ENCODE results near the gene EIF5AL1. TPM values are rescaled to one million over a fixed set of nuclear protein-coding genes. Genes with fewer than 3 reads are reported as not detected.

EIF5AL1 gene
- total and polyA plus RNA-seq, 2 of the 4 experiments (the other 2 are of a cell fraction), result 1.1 to 1.4 TPM

- WGBS, 2 experiments (ENCODE audit: extremely low coverage in 2 of 2, insufficient read length in 1 of 2), result no CpG with 5 or more reads among the region's 1 CpG
- ATAC-seq (ENCODE audit: low read depth), result no peak
- in situ Hi-C loops (cut with MboI; ENCODE audit: low sequenced_read_pairs), result loop anchor here (5.0 to 25.0 kb wide), 2 partner anchors 372 to 702 kb away; no protein-coding TSS in a partner anchor
Measured at GRCh38 chr10:79560160-79560709, 47.9 kb downstream of the EIF5AL1 start, which contains the start of gene SFTPA2. TSS of gene SFTPA2 (minus strand) at chr10:79560407. CDS start at chr10:79559483, 924 bp downstream.

More at GRCh38 chr10:79560160-79560709, 47.9 kb downstream of the EIF5AL1 start, which contains the start of gene SFTPA2:
- Histone ChIP-seq H3K4ac (ENCODE audit: low read depth, low read length) (no peak within 1 kb of the TSS), H3K23ac (ENCODE audit: low read depth, low read length) (no peak within 1 kb of the TSS), H3K4me3 (ENCODE audit: insufficient read depth, low read depth, low read length) (no peak within 1 kb of the TSS), H3K4me1 (ENCODE audit: control insufficient read depth, insufficient read depth, low read length) (no peaks in the 10 kb centered on the region), H3K18ac (ENCODE audit: low read depth, low read length) (no peak within 1 kb of the TSS), H3K79me1 (ENCODE audit: low read depth in 1 of 2, low read length in 2 of 2) (no peaks in the 10 kb centered on the region), H3K9me1 (ENCODE audit: insufficient read depth, low read length) (no peaks in the 10 kb centered on the region), H3K56ac (ENCODE audit: extremely low read depth, insufficient read depth, low read length) (no peak within 1 kb of the TSS), H3K9me3 (ENCODE audit: control insufficient read depth, insufficient read depth, low read length) (no peaks in the 10 kb centered on the region), H3K36me3 (ENCODE audit: control insufficient read depth, insufficient read depth, low read length) (no peaks in the 10 kb centered on the region), H4K20me1 (ENCODE audit: insufficient read depth, low read length) (no peaks in the 10 kb centered on the region), H4K8ac (ENCODE audit: low read depth in 2 of 2, low read length in 2 of 2) (no peak within 1 kb of the TSS), H3K27me3 (ENCODE audit: control insufficient read depth, insufficient read depth, low read length) (peaks cover 23% of the 10 kb centered on the region), H4K91ac (ENCODE audit: insufficient read depth, low read depth, low read length) (no peak within 1 kb of the TSS), H3K27ac (ENCODE audit: insufficient read depth, low read length) (no peak within 1 kb of the TSS), H2BK20ac (ENCODE audit: low read depth, low read length) (no peak within 1 kb of the TSS), H3K4me2 (ENCODE audit: low read depth, low read length) (no peak within 1 kb of the TSS), H2AK9ac (replicated peaks; ENCODE audit: low read depth, low read length, poor library complexity) (no peak within 1 kb of the TSS), H2AK5ac (ENCODE audit: low read depth, low read length) (no peak within 1 kb of the TSS), H4K5ac (ENCODE audit: low read depth, low read length) (no peak within 1 kb of the TSS), H2BK5ac (ENCODE audit: low read depth, low read length, poor library complexity, severe bottlenecking) (no peak within 1 kb of the TSS), H2AFZ (replicated peaks; ENCODE audit: low read length, poor library complexity) (no peak within 1 kb of the TSS), H3K14ac (replicated peaks; ENCODE audit: low read depth, low read length) (no peak within 1 kb of the TSS), H2BK15ac (ENCODE audit: low read depth, low read length) (no peak within 1 kb of the TSS), H3K9ac (ENCODE audit: low read depth, low read length) (no peak within 1 kb of the TSS), H2BK120ac (ENCODE audit: low read depth, low read length) (no peak within 1 kb of the TSS)
- ChIA-PET CTCF (no interaction called here), POLR2A (ENCODE audit: unreplicated experiment) (no interaction called here)
- dilution Hi-C loops (cut with HindIII; ENCODE audit: low sequenced_read_pairs, unreplicated experiment), result no loop called here
- no TSS peak for BruUV-seq (replicated peaks)
- intact Hi-C loops (cut with micrococcal nuclease), result no loop called here
- no peak for DNase-seq
- TF ChIP-seq NFE2L2 (IDR thresholded peaks at IDR 0.05; ENCODE audit: low read depth, low read length) (no peak), RAD21 (IDR thresholded peaks at IDR 0.05; ENCODE audit: low read length) (no peak), CHD1 (IDR thresholded peaks at IDR 0.05; ENCODE audit: low read depth, low read length) (no peak), RFX5 (IDR thresholded peaks at IDR 0.05; ENCODE audit: low read depth, low read length) (no peak)

All from IMR-90 (cell line).